ENCODE results near the gene FGF14.

DNA sequence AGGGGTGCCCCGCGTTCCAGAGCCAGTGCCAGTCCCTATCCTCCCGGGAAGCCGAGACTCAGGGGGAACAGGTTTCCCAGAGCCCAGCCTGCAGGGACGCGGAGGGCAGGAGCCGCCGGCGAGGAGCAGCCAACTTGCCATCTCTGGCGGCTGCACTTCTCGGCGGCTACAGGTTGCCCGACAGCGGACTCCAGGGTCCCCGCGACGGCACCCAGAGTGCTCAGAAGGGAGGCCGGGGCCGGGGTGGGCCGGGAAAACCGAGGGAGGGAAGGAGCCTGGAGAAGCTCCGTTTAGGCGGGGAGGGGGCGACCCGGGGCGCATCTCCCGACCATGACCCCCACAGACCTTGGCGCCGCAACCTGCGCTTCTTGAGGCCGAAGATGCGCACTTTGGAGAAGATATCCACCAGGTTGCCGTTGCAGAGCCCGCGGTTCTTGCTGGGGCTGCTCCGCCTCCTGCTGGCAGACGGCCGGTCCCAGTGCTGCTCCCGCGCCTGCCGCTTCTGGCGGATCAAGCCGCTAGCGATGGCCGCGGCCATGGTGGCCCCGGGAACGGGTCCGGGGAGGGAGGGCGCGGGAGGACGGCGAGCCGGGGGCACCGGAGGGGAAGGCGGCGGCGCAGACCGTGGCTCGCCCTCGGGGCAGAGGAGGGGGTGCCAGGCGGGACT lies 485.6 kb downstream of the FGF14 start:
- TF ChIP-seq RAD21 (IDR thresholded peaks at IDR 0.05; ENCODE audit: low read length): 0 out of 2 replicates have a peak, but pooled peaks have one; percentile 4
- TF ChIP-seq POLR2A (IDR thresholded peaks at IDR 0.05; ENCODE audit: low read depth, low read length): no peak
- TF ChIP-seq, protein P1, sequence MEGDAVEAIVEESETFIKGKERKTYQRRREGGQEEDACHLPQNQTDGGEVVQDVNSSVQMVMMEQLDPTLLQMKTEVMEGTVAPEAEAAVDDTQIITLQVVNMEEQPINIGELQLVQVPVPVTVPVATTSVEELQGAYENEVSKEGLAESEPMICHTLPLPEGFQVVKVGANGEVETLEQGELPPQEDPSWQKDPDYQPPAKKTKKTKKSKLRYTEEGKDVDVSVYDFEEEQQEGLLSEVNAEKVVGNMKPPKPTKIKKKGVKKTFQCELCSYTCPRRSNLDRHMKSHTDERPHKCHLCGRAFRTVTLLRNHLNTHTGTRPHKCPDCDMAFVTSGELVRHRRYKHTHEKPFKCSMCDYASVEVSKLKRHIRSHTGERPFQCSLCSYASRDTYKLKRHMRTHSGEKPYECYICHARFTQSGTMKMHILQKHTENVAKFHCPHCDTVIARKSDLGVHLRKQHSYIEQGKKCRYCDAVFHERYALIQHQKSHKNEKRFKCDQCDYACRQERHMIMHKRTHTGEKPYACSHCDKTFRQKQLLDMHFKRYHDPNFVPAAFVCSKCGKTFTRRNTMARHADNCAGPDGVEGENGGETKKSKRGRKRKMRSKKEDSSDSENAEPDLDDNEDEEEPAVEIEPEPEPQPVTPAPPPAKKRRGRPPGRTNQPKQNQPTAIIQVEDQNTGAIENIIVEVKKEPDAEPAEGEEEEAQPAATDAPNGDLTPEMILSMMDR (conservative IDR thresholded peaks at IDR 0.05; ENCODE audit: low read depth, low read length): no peak
- no peak for TF ChIP-seq RFX5 (IDR thresholded peaks at IDR 0.05; ENCODE audit: low read depth, low read length)
- TF ChIP-seq SMC3 (IDR thresholded peaks at IDR 0.05; ENCODE audit: low read depth, low read length): no peak
- no peak for TF ChIP-seq NFE2L2 (IDR thresholded peaks at IDR 0.05; ENCODE audit: low read depth, low read length)
- no peak for TF ChIP-seq RCOR1 (IDR thresholded peaks at IDR 0.05; ENCODE audit: insufficient replicate concordance, low read length)
- no peak for TF ChIP-seq MXI1 (IDR thresholded peaks at IDR 0.05; ENCODE audit: borderline replicate concordance, low read depth, low read length)
- TF ChIP-seq CEBPB (IDR thresholded peaks at IDR 0.05; ENCODE audit: low read depth, low read length): no peak

Data from IMR-90 (cell line).